ENCODE results near the gene NRARP. TPM values are rescaled to one million over a fixed set of nuclear protein-coding genes. Genes with fewer than 3 reads are reported as not detected.

Gene NRARP
- total RNA-seq, 4 donors from 2014 or later, result 3.1 to 13.5 (median 3.9) TPM

DNA sequence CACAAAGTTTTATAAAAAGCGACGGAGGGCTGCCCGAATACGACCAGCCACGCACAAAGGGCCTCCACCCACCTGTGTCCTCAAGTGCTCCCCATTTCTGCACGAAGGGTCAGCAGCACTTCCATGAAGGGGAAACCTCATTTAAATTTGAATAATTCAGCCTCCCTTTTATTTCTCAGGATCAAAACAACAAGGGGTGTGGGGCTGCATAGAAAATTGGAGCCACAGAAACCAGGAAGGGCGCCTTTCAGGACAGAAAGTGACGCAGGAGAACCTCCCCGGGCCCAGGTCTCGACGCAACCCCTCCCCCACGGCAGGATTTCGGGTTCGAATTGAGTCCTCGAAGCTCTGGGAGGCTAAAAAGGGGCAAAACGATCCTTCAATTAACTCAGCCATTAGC lies 2.1 kb downstream of the NRARP start:
- H3K36me3 ChIP-seq, result no peaks in the 10 kb centered on the region
- no peaks in the 10 kb centered on the region for H3K9me3 ChIP-seq
- 30 to 36% methylated on average over 16 of the region's 16 CpGs for WGBS, 2 donors
- DNase-seq (ENCODE audit: low spot score in 2 of 2), result no peak
- peak overlapping the region in 3 of 4 donors; percentile 17 to 72 (median 36) for H3K27ac ChIP-seq
- H3K4me1 ChIP-seq, result peaks cover 0 to 85% (median 24%) of the 10 kb centered on the region in 4 donors
- H3K4me3 ChIP-seq, result peak overlapping the region in 3 of 4 donors; percentile 34 to 54 (median 47)
- H3K27me3 ChIP-seq, result peaks cover 3 to 83% of the 10 kb centered on the region in 2 donors
- TF ChIP-seq EP300 (IDR thresholded peaks at IDR 0.05) (peak in 1 of 2 donors; percentile 42), POLR2A (IDR thresholded peaks at IDR 0.05) (no peak)

- Histone ChIP-seq H3K27ac (peak overlapping the region in 3 of 4 donors; percentile 62 to 72 (median 71)), H3K9me3 (peaks cover 0 to 5% (median 0%) of the 10 kb centered on the region in 4 donors), H3K4me1 (peaks cover 0 to 80% (median 22%) of the 10 kb centered on the region in 4 donors), H3K36me3 (no peaks in the 10 kb centered on the region), H3K4me3 (peak overlapping the region in 2 of 4 donors; percentile 9 to 54), H3K27me3 (peaks cover 0 to 83% of the 10 kb centered on the region in 2 donors)
- no peak for DNase-seq (ENCODE audit: low spot score in 2 of 2)
- 36 to 41% methylated on average over 10 of the region's 10 CpGs for WGBS, 2 donors
- TF ChIP-seq POLR2A (IDR thresholded peaks at IDR 0.05) (no peak), CTCF (IDR thresholded peaks at IDR 0.05) (no peak), EP300 (IDR thresholded peaks at IDR 0.05) (no peak)
These were observed 2.9 kb downstream of the NRARP start for GRCh38 chr9:137299203-137299565.

DNA sequence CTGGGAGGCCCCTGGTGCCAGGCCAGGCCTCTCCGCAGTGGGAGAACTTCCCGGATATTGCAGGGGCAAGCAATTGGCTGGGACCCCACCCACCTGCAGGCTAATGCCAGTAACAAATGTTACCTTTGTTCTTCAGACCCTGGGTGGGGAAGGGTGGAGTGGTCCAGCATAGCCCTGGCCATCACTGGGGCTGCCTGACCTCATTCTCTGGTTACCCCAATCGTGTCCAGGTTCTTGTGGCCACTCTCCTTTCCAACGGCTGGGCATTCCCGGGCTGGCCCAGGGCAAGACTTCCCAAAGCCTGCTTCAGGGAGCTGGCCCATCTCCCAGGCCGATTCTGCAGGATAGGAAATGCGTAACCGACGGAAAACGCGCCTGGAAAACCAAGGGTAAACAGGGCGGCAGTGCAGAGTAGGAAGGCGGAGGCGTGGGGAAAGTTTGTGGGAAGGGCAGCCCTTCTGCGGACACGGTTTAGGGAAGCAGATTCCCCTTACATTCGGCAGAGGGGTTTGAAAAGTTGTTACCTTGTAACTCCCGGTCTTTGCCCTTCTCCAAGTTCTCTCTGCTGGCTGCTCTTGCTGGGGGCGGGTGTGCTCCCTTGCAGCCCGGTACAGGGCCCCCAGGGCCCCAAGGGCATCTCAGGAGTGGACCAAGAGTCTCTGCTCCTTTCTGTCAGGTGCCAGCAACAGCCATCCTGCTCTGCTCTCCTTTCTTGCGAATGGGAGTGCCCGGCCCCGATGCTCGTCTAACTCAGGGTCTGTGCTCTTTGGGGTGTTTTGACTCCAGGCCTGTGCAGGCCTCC lies 3.5 kb downstream of the NRARP start:
- 55 to 60% methylated on average over 22 to 24 of the region's 24 CpGs for WGBS, 2 donors
- Histone ChIP-seq H3K36me3 (no peaks in the 10 kb centered on the region), H3K9me3 (peaks cover 0 to 7% (median 0%) of the 10 kb centered on the region in 4 donors), H3K4me1 (peaks cover 0 to 75% (median 20%) of the 10 kb centered on the region in 4 donors), H3K4me3 (peak overlapping the region in 2 of 4 donors; percentile 9 to 54), H3K27ac (peak overlapping the region in 3 of 4 donors; percentile 62 to 72 (median 71)), H3K27me3 (peaks cover 0 to 83% of the 10 kb centered on the region in 2 donors)
- no peak for DNase-seq (ENCODE audit: low spot score in 2 of 2)
- TF ChIP-seq POLR2A (IDR thresholded peaks at IDR 0.05) (no peak), CTCF (IDR thresholded peaks at IDR 0.05) (no peak), EP300 (IDR thresholded peaks at IDR 0.05) (no peak)

- peak overlapping the region in 2 of 4 donors; percentile 71 to 72 for H3K27ac ChIP-seq
- TF ChIP-seq POLR2A (IDR thresholded peaks at IDR 0.05) (no peak), EP300 (IDR thresholded peaks at IDR 0.05) (no peak), CTCF (IDR thresholded peaks at IDR 0.05) (no peak)
- no peak for DNase-seq (ENCODE audit: low spot score in 2 of 2)
- no peak overlapping the region for H3K4me3 ChIP-seq
- H3K36me3 ChIP-seq, result no peaks in the 10 kb centered on the region
- peaks cover 0 to 7% (median 0%) of the 10 kb centered on the region in 4 donors for H3K9me3 ChIP-seq
- peaks cover 0 to 68% (median 19%) of the 10 kb centered on the region in 4 donors for H3K4me1 ChIP-seq
- peaks cover 0 to 83% of the 10 kb centered on the region in 2 donors for H3K27me3 ChIP-seq
- 62 to 85% methylated on average over 7 of the region's 7 CpGs for WGBS, 2 donors
These were observed 4.1 kb downstream of the NRARP start for GRCh38 chr9:137297966-137298365.

DNA sequence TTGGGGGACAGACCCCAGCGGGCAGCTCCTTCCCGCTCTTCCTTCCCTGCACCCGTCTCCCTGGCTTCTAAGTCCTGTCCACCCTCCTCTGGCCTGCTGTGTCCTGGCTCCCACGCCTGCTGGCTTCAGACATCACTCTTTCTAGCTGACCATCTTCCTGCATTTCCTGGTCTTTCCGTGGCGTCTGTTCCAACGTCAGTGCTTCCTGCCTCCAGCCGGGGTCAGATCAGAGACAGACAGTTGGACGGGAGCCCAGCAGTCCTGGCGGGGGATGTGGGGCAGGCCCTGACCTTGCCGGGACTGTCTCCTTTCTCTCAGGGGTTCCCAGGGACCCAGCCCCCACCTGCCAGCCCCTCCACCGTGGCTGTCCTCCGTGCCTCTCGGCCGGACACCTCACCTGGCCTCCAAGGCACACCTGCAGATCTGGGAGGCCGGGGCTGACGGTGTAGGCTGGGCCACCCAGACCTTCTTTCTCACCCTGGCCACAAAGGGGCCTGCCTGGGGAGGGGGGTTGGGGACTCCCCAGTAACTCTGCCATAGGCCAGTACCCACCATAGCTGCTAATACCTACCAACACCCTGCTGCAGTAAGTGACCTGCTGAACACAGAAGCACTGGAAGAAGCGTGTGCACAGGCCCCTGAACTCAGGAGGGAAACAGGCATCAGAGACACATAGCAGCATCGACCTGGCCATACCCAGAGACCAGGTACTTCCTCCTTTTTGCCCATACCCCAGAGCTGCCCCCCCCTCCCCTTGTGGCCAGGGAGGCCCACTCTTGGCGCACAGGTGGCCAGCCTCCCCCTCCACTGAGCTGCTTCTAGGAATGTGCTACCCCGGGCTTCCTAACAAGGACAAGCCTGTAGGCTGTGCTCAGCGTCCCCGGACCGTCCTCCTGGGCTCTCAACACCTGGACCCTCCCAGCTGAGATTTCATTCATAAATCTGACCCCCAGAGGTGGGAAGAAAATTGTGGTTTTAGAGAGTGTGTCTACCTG lies 5.1 kb downstream of the NRARP start:
- Histone ChIP-seq H3K4me1 (peaks cover 0 to 61% (median 16%) of the 10 kb centered on the region in 4 donors), H3K27ac (peak overlapping the region in 3 of 4 donors; percentile 1 to 80 (median 71)), H3K27me3 (peaks cover 0 to 87% of the 10 kb centered on the region in 2 donors), H3K4me3 (peak overlapping the region in 2 of 4 donors; percentile 18 to 49), H3K36me3 (no peaks in the 10 kb centered on the region), H3K9me3 (peaks cover 0 to 7% (median 0%) of the 10 kb centered on the region in 4 donors)
- DNase-seq (ENCODE audit: low spot score in 2 of 2), result no peak
- WGBS, 2 donors, result 45 to 58% methylated on average over 24 of the region's 24 CpGs
- TF ChIP-seq EP300 (IDR thresholded peaks at IDR 0.05) (peak in 1 of 2 donors; percentile 20), POLR2A (IDR thresholded peaks at IDR 0.05) (no peak)

Measured in tibial nerve (tissue), 4 donors.